HUES6 (cell line): Measurements from ENCODE around the gene MNAT1.
"Not testable (repeated sequence)": the region's sequence is repeated elsewhere in the genome, so short reads cannot be mapped to it uniquely, and the experiment has no call there.

Source experiments
- H3K27ac ChIP-seq: 2 replicates; pipeline ENCODE4 v1.7.0; 2013; ENCODE audit warnings: low read depth, mild to moderate bottlenecking, low read length, inconsistent platforms
- H3K27me3 ChIP-seq: 2 replicates; pipeline ENCODE4 v1.6.1; 2013; ENCODE audit warnings: low read length; ENCODE audit not compliant: control insufficient read depth, insufficient read depth
- H3K36me3 ChIP-seq: 2 replicates; pipeline ENCODE4 v1.6.1; 2013; ENCODE audit warnings: low read length; ENCODE audit not compliant: control insufficient read depth, insufficient read depth
- H3K4me1 ChIP-seq: 2 replicates; pipeline ENCODE4 v1.6.1; 2013; ENCODE audit warnings: low read length; ENCODE audit not compliant: control insufficient read depth, insufficient read depth
- H3K4me3 ChIP-seq: 2 replicates; pipeline ENCODE4 v1.5.1; 2013; ENCODE audit warnings: low read depth, low read length
- H3K9ac ChIP-seq: one replicate; pipeline ENCODE4 v1.6.1; 2013; ENCODE audit warnings: mild to moderate bottlenecking, low read length
- H3K9me3 ChIP-seq: 2 replicates; pipeline ENCODE4 v1.6.1; 2013; ENCODE audit warnings: low read depth, low read length; ENCODE audit not compliant: control insufficient read depth, insufficient read depth

Gene MNAT1

DNA sequence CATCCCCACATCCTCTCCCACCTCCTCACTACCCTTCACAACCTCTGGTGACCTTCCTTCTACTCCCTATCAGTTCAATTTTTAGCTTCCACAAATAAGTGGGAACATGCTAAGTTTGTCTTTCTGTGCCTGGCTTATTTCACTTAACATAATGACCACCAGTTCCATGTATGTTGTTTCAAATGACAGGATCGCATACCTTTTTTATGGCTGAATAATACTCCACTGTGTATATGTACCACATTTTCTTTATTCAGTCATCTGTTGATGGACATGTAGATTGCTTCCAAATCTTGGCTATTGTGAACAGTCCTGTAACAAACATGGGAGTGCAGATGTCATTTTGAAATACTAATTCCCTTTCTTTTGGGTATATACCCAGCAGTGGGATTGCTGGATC lies 147.7 kb downstream of the MNAT1 start:
- H3K27ac ChIP-seq = no peak overlapping the region
- H3K27me3 ChIP-seq = no peaks in the 10 kb centered on the region
- H3K9ac ChIP-seq = no peak overlapping the region
- peaks cover 2% of the 10 kb centered on the region; the same call in 1 of the 2 replicates for H3K9me3 ChIP-seq
- peaks cover 5% of the 10 kb centered on the region for H3K36me3 ChIP-seq
- H3K4me3 ChIP-seq = no peak overlapping the region
- H3K4me1 ChIP-seq = no peaks in the 10 kb centered on the region

DNA sequence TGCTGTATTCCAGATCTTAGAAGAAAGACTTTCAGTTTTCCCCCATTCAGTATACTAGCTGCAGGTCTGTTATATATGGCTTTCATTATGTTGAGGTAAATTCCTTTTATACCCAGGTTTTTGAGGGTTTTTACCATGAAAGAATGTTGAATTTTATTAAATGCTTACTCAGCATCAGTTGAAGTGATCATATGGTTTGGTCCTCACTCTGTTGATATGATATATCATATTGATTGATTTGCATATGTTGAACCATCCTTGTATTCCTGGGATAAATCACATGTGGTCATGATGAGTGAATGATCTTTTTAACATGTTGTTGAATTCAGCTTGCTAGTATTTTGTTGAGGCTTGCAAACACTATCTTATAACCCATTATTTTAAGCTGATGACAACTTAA lies 149.6 kb downstream of the MNAT1 start:
- H3K9ac ChIP-seq = no peak overlapping the region
- H3K4me1 ChIP-seq = no peaks in the 10 kb centered on the region
- no peaks in the 10 kb centered on the region for H3K27me3 ChIP-seq
- H3K27ac ChIP-seq = no peak overlapping the region
- H3K36me3 ChIP-seq = peaks cover 5% of the 10 kb centered on the region
- no peak overlapping the region for H3K4me3 ChIP-seq
- peaks cover 2% of the 10 kb centered on the region; the same call in 1 of the 2 replicates for H3K9me3 ChIP-seq

DNA sequence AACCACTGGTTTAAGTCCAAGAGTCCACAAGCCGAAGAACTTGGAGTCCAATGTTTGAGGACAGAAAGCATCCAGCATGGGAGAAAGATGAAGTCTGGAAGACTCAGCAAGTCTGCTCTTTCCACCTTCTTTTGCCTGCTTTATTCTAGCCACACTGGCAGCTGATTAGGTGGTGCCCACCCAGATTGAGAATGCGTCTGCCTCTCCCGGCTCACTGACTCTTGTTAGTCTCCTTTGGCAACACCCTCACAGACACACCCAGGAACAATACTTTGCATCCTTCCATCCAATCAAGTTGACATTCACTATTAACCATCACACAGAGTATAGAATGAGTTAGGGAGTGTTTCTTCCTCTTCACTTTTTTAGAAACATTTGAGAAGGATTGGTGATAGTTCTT lies 156.1 kb downstream of the MNAT1 start:
- not testable (repeated sequence) for H3K4me1 ChIP-seq, H3K27me3 ChIP-seq, H3K9ac ChIP-seq, H3K9me3 ChIP-seq, H3K27ac ChIP-seq, H3K4me3 ChIP-seq, H3K36me3 ChIP-seq

- Histone ChIP-seq H3K9ac (no peak overlapping the region), H3K27me3 (no peaks in the 10 kb centered on the region), H3K9me3 (no peaks in the 10 kb centered on the region)
Measured at GRCh38 chr14:60893911-60894310, 159.3 kb downstream of the MNAT1 start.

GRCh38 chr14:60904381-60904780 lies 169.8 kb downstream of the MNAT1 start:
- Histone ChIP-seq H3K27ac (no peak overlapping the region), H3K4me3 (no peak overlapping the region), H3K27me3 (no peaks in the 10 kb centered on the region), H3K4me1 (no peaks in the 10 kb centered on the region), H3K36me3 (no peaks in the 10 kb centered on the region), H3K9me3 (no peaks in the 10 kb centered on the region), H3K9ac (no peak overlapping the region)

More at GRCh38 chr14:60893911-60894310, 159.3 kb downstream of the MNAT1 start:
- H3K4me1 ChIP-seq = no peaks in the 10 kb centered on the region; the same call in 1 of the 2 replicates
- no peaks in the 10 kb centered on the region for H3K36me3 ChIP-seq
- no peak overlapping the region for H3K27ac ChIP-seq
- H3K4me3 ChIP-seq = no peak overlapping the region

DNA sequence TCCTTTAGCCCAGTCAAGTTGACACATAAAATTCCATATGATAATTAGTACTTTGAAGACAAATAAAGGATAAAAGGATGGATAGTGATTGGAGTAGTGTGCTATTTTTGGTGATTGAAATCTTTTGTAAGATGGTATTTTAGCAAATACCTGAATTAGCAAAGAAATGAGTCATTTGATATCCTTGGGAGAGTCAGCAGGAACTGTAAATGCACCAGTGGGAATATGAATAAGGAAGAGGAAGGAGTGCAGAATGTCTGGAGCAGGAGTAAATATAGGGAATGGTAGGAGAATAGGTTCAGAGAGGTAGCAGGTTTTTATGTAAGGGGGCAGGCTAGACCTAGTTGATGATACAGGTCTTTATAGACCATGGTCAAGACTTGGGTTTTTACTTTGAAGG lies 171.4 kb downstream of the MNAT1 start:
- H3K27me3 ChIP-seq = no peaks in the 10 kb centered on the region
- no peak overlapping the region for H3K9ac ChIP-seq
- H3K4me3 ChIP-seq = no peak overlapping the region
- H3K36me3 ChIP-seq = no peaks in the 10 kb centered on the region
- H3K4me1 ChIP-seq = no peaks in the 10 kb centered on the region
- H3K27ac ChIP-seq = no peak overlapping the region
- no peaks in the 10 kb centered on the region for H3K9me3 ChIP-seq

- no peak overlapping the region for H3K27ac ChIP-seq
- no peaks in the 10 kb centered on the region for H3K4me1 ChIP-seq
- no peaks in the 10 kb centered on the region for H3K36me3 ChIP-seq
Measured at GRCh38 chr14:60915781-60916180, 181.2 kb downstream of the MNAT1 start.

GRCh38 chr14:60922050-60922449 lies 187.5 kb downstream of the MNAT1 start:
- H3K9ac ChIP-seq = no peak overlapping the region
- no peaks in the 10 kb centered on the region for H3K9me3 ChIP-seq
- no peaks in the 10 kb centered on the region for H3K27me3 ChIP-seq
- H3K36me3 ChIP-seq = no peaks in the 10 kb centered on the region
- H3K27ac ChIP-seq = no peak overlapping the region
- H3K4me1 ChIP-seq = no peaks in the 10 kb centered on the region
- H3K4me3 ChIP-seq = no peak overlapping the region

More at GRCh38 chr14:60915781-60916180, 181.2 kb downstream of the MNAT1 start:
- H3K9me3 ChIP-seq = peaks cover 13% of the 10 kb centered on the region
- no peak overlapping the region for H3K9ac ChIP-seq
- H3K4me3 ChIP-seq = no peak overlapping the region
- no peaks in the 10 kb centered on the region for H3K27me3 ChIP-seq

- H3K4me1 ChIP-seq = no peaks in the 10 kb centered on the region
- no peaks in the 10 kb centered on the region for H3K9me3 ChIP-seq
- no peaks in the 10 kb centered on the region for H3K27me3 ChIP-seq
- no peak overlapping the region for H3K9ac ChIP-seq
- no peak overlapping the region for H3K27ac ChIP-seq
- H3K4me3 ChIP-seq = no peak overlapping the region
- H3K36me3 ChIP-seq = no peaks in the 10 kb centered on the region
Measured at GRCh38 chr14:60925286-60925685, 190.7 kb downstream of the MNAT1 start.

- Histone ChIP-seq H3K9me3 (no peaks in the 10 kb centered on the region), H3K4me3 (no peak overlapping the region), H3K27ac (no peak overlapping the region), H3K36me3 (no peaks in the 10 kb centered on the region), H3K9ac (no peak overlapping the region), H3K27me3 (no peaks in the 10 kb centered on the region), H3K4me1 (no peaks in the 10 kb centered on the region)
Measured at GRCh38 chr14:60926002-60926401, 191.4 kb downstream of the MNAT1 start.

DNA sequence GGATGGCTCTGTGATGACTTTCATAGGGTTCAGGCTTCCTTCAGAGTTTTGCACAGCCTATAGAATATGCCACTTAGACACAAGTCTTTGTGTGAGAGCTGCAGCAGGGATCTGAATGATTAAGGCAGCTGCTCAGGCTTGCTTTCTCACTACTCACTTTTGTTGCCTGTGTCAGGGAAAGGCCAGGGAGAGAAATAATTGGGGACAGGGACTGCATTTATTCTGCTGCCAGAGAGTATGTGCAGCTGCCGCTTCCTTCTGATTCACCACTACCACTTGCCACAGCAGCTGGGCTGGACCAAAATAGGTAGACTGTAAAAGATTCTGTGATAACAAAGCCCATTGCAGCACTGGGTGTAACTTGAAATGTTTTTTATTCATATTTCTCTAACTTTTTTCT lies 196.7 kb downstream of the MNAT1 start:
- Histone ChIP-seq H3K27ac (no peak overlapping the region), H3K9ac (no peak overlapping the region), H3K4me1 (peaks cover 4% of the 10 kb centered on the region), H3K27me3 (no peaks in the 10 kb centered on the region), H3K4me3 (no peak overlapping the region), H3K36me3 (no peaks in the 10 kb centered on the region), H3K9me3 (0 out of 2 replicates have a peak, but pooled peaks cover 3% of the 10 kb centered on the region)
